H9 (cell line): Measurements from ENCODE around the gene EHBP1. TPM values are rescaled to one million over a fixed set of nuclear protein-coding genes. Genes with fewer than 3 reads are reported as not detected.

ENCODE experiments used
- DNase-seq: peaks from one replicate; pipeline ENCODE4 v3.0.0-alpha.2; 2017
- H2AFZ ChIP-seq: one replicate; pipeline ENCODE4 v1.6.1; 2013; ENCODE audit warnings: mild to moderate bottlenecking, low read length, control low read depth, moderate library complexity
- H2AK5ac ChIP-seq: 2 replicates; pipeline ENCODE4 v1.6.1; 2013; ENCODE audit warnings: low read length, control low read depth, mixed read lengths; ENCODE audit not compliant: insufficient read length
- H2BK120ac ChIP-seq: one replicate; pipeline ENCODE4 v1.6.1; 2013; ENCODE audit warnings: low read depth, mild to moderate bottlenecking, low read length, control low read depth, inconsistent platforms; ENCODE audit not compliant: poor library complexity, severe bottlenecking
- H2BK12ac ChIP-seq: 2 replicates; pipeline ENCODE4 v1.6.1; 2013; ENCODE audit warnings: low read length, control low read depth, mixed read lengths, low read depth; ENCODE audit not compliant: insufficient read length
- H2BK15ac ChIP-seq: 2 replicates; pipeline ENCODE4 v1.6.1; 2013; ENCODE audit warnings: low read depth, low read length, control low read depth
- H2BK20ac ChIP-seq: one replicate; pipeline ENCODE4 v1.6.1; 2013; ENCODE audit warnings: low read depth, mild to moderate bottlenecking, low read length, control low read depth, inconsistent platforms; ENCODE audit not compliant: poor library complexity, severe bottlenecking
- H2BK5ac ChIP-seq: 2 replicates; pipeline ENCODE4 v1.6.1; 2013; ENCODE audit warnings: low read length, control low read depth, mixed read lengths; ENCODE audit not compliant: insufficient read length
- H3K14ac ChIP-seq: 2 replicates; pipeline ENCODE4 v1.6.1; 2013; ENCODE audit warnings: low read length, control low read depth; ENCODE audit not compliant: insufficient read depth
- H3K18ac ChIP-seq: 2 replicates; pipeline ENCODE4 v1.6.1; 2013; ENCODE audit warnings: low read depth, mild to moderate bottlenecking, mixed read lengths, low read length, control low read depth; ENCODE audit not compliant: insufficient read length
- H3K23ac ChIP-seq: 2 replicates; pipeline ENCODE4 v1.6.1; 2013; ENCODE audit warnings: low read length, control low read depth, mixed read lengths, low read depth; ENCODE audit not compliant: insufficient read length
- H3K23me2 ChIP-seq: 2 replicates; pipeline ENCODE4 v1.6.1; 2013; ENCODE audit warnings: low read depth, mild to moderate bottlenecking, mixed read lengths, low read length, control low read depth; ENCODE audit not compliant: insufficient read length, poor library complexity, severe bottlenecking
- H3K27ac ChIP-seq: 2 replicates; pipeline ENCODE4 v1.5.1; 2013; ENCODE audit warnings: low read length, control low read depth, mixed read lengths, low read depth; ENCODE audit not compliant: insufficient read length
- H3K27me3 ChIP-seq: 2 replicates; pipeline ENCODE4 v1.6.1; 2013; ENCODE audit warnings: low read length, control low read depth, inconsistent platforms; ENCODE audit not compliant: insufficient read depth
- H3K4ac ChIP-seq: 2 replicates; pipeline ENCODE4 v1.6.1; 2013; ENCODE audit warnings: low read depth, mild to moderate bottlenecking, control low read depth, inconsistent platforms, low read length, moderate library complexity
- H3K4me1 ChIP-seq: 2 replicates; pipeline ENCODE4 v1.6.1; 2013; ENCODE audit warnings: low read length, control low read depth, inconsistent platforms; ENCODE audit not compliant: insufficient read depth
- H3K4me2 ChIP-seq: 2 replicates; pipeline ENCODE4 v1.6.1; 2013; ENCODE audit warnings: low read length, control low read depth, mixed read lengths; ENCODE audit not compliant: insufficient read length, insufficient read depth
- H3K56ac ChIP-seq: 2 replicates; pipeline ENCODE4 v1.6.1; 2013; ENCODE audit warnings: low read depth, mild to moderate bottlenecking, mixed read lengths, low read length, control low read depth; ENCODE audit not compliant: insufficient read length
- H3K79me1 ChIP-seq: 2 replicates; pipeline ENCODE4 v1.6.1; 2013; ENCODE audit warnings: low read depth, mild to moderate bottlenecking, moderate library complexity, low read length, control low read depth, inconsistent platforms; ENCODE audit not compliant: insufficient read depth, poor library complexity, severe bottlenecking
- H3K79me2 ChIP-seq: 2 replicates; pipeline ENCODE4 v1.6.1; 2013; ENCODE audit warnings: low read length, control low read depth, inconsistent platforms; ENCODE audit not compliant: insufficient read depth
- H3K9ac ChIP-seq: 2 replicates; pipeline ENCODE4 v1.6.1; 2013; ENCODE audit warnings: low read length, control low read depth, mixed read lengths; ENCODE audit not compliant: insufficient read length; ENCODE audit errors: extremely low read depth
- H3K9me3 ChIP-seq: one replicate; pipeline ENCODE4 v1.6.1; 2013; ENCODE audit warnings: low read depth, low read length, inconsistent platforms; ENCODE audit not compliant: control insufficient read depth
- H3T11ph ChIP-seq: one replicate; pipeline ENCODE4 v1.6.1; 2013; ENCODE audit warnings: mild to moderate bottlenecking, low read length, control low read depth, inconsistent platforms
- H4K20me1 ChIP-seq: one replicate; pipeline ENCODE4 v1.6.1; 2013; ENCODE audit not compliant: control insufficient read depth, insufficient read length, insufficient read depth
- H4K5ac ChIP-seq: 2 replicates; pipeline ENCODE4 v1.6.1; 2013; ENCODE audit warnings: low read depth, mild to moderate bottlenecking, mixed read lengths, low read length, control low read depth; ENCODE audit not compliant: insufficient read length
- H4K8ac ChIP-seq: replicated peaks from 2 replicates; pipeline ENCODE4 v1.6.1; 2013; ENCODE audit warnings: low read length, control low read depth, mixed read lengths, low read depth; ENCODE audit not compliant: insufficient read length
- H4K91ac ChIP-seq: 2 replicates; pipeline ENCODE4 v1.6.1; 2013; ENCODE audit warnings: low read depth, mild to moderate bottlenecking, moderate library complexity, mixed read lengths, low read length, control low read depth; ENCODE audit not compliant: insufficient read length
- H3K27ac Mint-ChIP-seq, 3 experiments: 2 replicates in 2 of 3; 3 replicates in 1 of 3; pipeline ENCODE4 v1.8.0; 2020 to 2021; ENCODE audit warnings: mixed read lengths in 3 of 3, mild to moderate bottlenecking in 1 of 3, moderate library complexity in 1 of 3
- H3K27me3 Mint-ChIP-seq: 2 replicates; pipeline ENCODE4 v1.8.0; 2021; ENCODE audit warnings: low read depth, mild to moderate bottlenecking, moderate library complexity, mixed read lengths
- H3K36me3 Mint-ChIP-seq, 3 experiments: 2 replicates in 2 of 3; 3 replicates in 1 of 3; pipeline ENCODE4 v1.8.0; 2020 to 2021; ENCODE audit warnings: low read depth in 3 of 3, mixed read lengths in 3 of 3; ENCODE audit not compliant: insufficient read depth in 1 of 3
- H3K4me1 Mint-ChIP-seq, 2 experiments: 2 replicates each; pipeline ENCODE4 v1.8.0; 2020; ENCODE audit warnings: mixed read lengths in 2 of 2
- H3K4me3 Mint-ChIP-seq, 2 experiments: 2 replicates in 1 of 2; 3 replicates in 1 of 2; pipeline ENCODE4 v1.8.0; 2020 to 2021; ENCODE audit warnings: mild to moderate bottlenecking in 2 of 2, mixed read lengths in 2 of 2, moderate library complexity in 1 of 2
- H3K9me3 Mint-ChIP-seq, 2 experiments: 2 replicates in 1 of 2; 3 replicates in 1 of 2; pipeline ENCODE4 v1.8.0; 2020; ENCODE audit warnings: mild to moderate bottlenecking in 2 of 2, mixed read lengths in 2 of 2, moderate library complexity in 1 of 2
- CTCF ChIP-seq: fragments of 200-600 bp; sonication (generic); conservative IDR thresholded peaks from 3 replicates; pipeline ENCODE4 v1.8.0; 2021; ENCODE audit warnings: antibody characterized with exemption, mild to moderate bottlenecking
- WGBS: extraction: QIAGEN DNeasy Blood & Tissue Kit; methylation state at CpG from one replicate; pipeline ENCODE4 v1.1.7; 2013; ENCODE audit warnings: missing lambda C conversion rate, low lambda C conversion rate, mixed read lengths; ENCODE audit not compliant: insufficient read length; ENCODE audit errors: extremely low coverage; 5-methylcytosine and 5-hydroxymethylcytosine counted together
- total RNA-seq: library from RNA; stranded (reverse); gene quantifications from 2 replicates; pipeline ENCODE4 v1.2.1, GENCODE V29; 2021

The EHBP1 gene
- total RNA-seq, 1 experiment from 2014 or later: 35.6 TPM

GRCh38 chr2:63038034-63038433 lies 332.5 kb downstream of the EHBP1 start:
- Histone ChIP-seq H4K8ac (no peak overlapping the region), H3K27me3 (no peaks in the 10 kb centered on the region), H3T11ph (no peak overlapping the region), H2BK15ac (no peak overlapping the region), H3K27ac (no peak overlapping the region), H3K14ac (no peak overlapping the region), H4K91ac (no peak overlapping the region), H3K4me2 (no peak overlapping the region), H2AK5ac (no peak overlapping the region), H2BK12ac (no peak overlapping the region), H4K5ac (no peak overlapping the region), H3K18ac (no peak overlapping the region), H2BK5ac (no peak overlapping the region), H3K79me1 (no peaks in the 10 kb centered on the region), H2BK20ac (no peak overlapping the region), H2AFZ (no peak overlapping the region), H3K4ac (no peak overlapping the region), H3K9ac (no peak overlapping the region), H3K23me2 (no peaks in the 10 kb centered on the region), H3K9me3 (no peaks in the 10 kb centered on the region), H3K4me1 (no peaks in the 10 kb centered on the region), H3K56ac (no peak overlapping the region), H2BK120ac (no peak overlapping the region), H3K79me2 (no peaks in the 10 kb centered on the region), H4K20me1 (no peaks in the 10 kb centered on the region), H3K23ac (no peak overlapping the region)
- DNase-seq: no peak
- peak; percentile 26; the same call in 2 of the 3 replicates for TF ChIP-seq CTCF
- Mint-ChIP-seq H3K27me3 (no peaks in the 10 kb centered on the region), H3K4me3 (no peak overlapping the region), H3K9me3 (no peaks in the 10 kb centered on the region), H3K4me1 (peaks cover 8 to 11% of the 10 kb centered on the region in 2 experiments; a peak in 3 of 4 replicates), H3K36me3 (no peaks in the 10 kb centered on the region), H3K27ac (no peak overlapping the region)
- WGBS: no CpG with 5 or more reads among the region's 4 CpGs
